DND-41 (cell line): ENCODE measurements around the gene MALRD1.

Experiments used
- CTCF ChIP-seq: IDR thresholded peaks from 2 replicates; pipeline ENCODE4 v1.5.1; 2012; ENCODE audit warnings: borderline replicate concordance, low read length, moderate library complexity, mild to moderate bottlenecking; ENCODE audit not compliant: poor library complexity, severe bottlenecking; ENCODE audit errors: extremely low read depth
- EZH2 ChIP-seq: IDR thresholded peaks from 3 replicates; pipeline ENCODE4 v1.6.1; 2012; ENCODE audit warnings: borderline replicate concordance, low read depth, mild to moderate bottlenecking, moderate library complexity, low read length, inconsistent platforms; ENCODE audit not compliant: severe bottlenecking

- no peak for TF ChIP-seq EZH2
- TF ChIP-seq CTCF: no peak
Observed at GRCh38 chr10:19730167-19730906, 681.7 kb downstream of the MALRD1 start.
